HepG2 (cell line): ENCODE measurements around the gene RBBP8NL. TPM values are rescaled to one million over a fixed set of nuclear protein-coding genes. Genes with fewer than 3 reads are reported as not detected.
A peak's percentile ranks its signal among the peaks of the same experiment; 100 is the strongest.

ENCODE experiments used
- AKNA ChIP-seq: sonication (generic); formaldehyde crosslinking; IDR thresholded peaks from 2 replicates; pipeline ENCODE4 v1.4.0; 2020; ENCODE audit warnings: missing genetic modification reagents, borderline replicate concordance
- ASH2L ChIP-seq: fragments of 300-600, 200-600 bp; sonication (generic); IDR thresholded peaks from 2 replicates; pipeline ENCODE4 v1.7.0; 2017; ENCODE audit warnings: low read depth, mild to moderate bottlenecking, moderate library complexity, mixed read lengths, low read length; ENCODE audit not compliant: insufficient read length
- ELF3 ChIP-seq: IDR thresholded peaks from 2 replicates; pipeline ENCODE4 v1.6.1; 2016; ENCODE audit warnings: missing genetic modification reagents, missing compliant biosample characterization
- HNRNPUL1 ChIP-seq: fragments of 200-400 bp; formaldehyde crosslinking; IDR thresholded peaks from 2 replicates; pipeline ENCODE4 v1.6.1; 2017; ENCODE audit warnings: low read depth, mild to moderate bottlenecking, low read length, moderate library complexity
- HOXA3 ChIP-seq: sonication (generic); formaldehyde crosslinking; IDR thresholded peaks from 2 replicates; pipeline ENCODE4 v1.5.0; 2020; ENCODE audit warnings: missing genetic modification reagents
- HOXA7 ChIP-seq: sonication (generic); formaldehyde crosslinking; IDR thresholded peaks from 2 replicates; pipeline ENCODE4 v1.8.1; 2022; ENCODE audit warnings: mild to moderate bottlenecking, missing genetic modification reagents, moderate library complexity
- MIER2 ChIP-seq: IDR thresholded peaks from 2 replicates; pipeline ENCODE4 v1.6.1; 2016; ENCODE audit warnings: missing biosample characterization, missing genetic modification reagents
- NFAT5 ChIP-seq: sonication (generic); formaldehyde crosslinking; IDR thresholded peaks from 2 replicates; pipeline ENCODE4 v1.4.0; 2020; ENCODE audit warnings: missing genetic modification reagents
- ONECUT2 ChIP-seq: sonication (generic); formaldehyde crosslinking; IDR thresholded peaks from 2 replicates; pipeline ENCODE4 v1.4.0; 2020; ENCODE audit warnings: missing genetic modification reagents
- PPARG ChIP-seq: conservative IDR thresholded peaks from 2 replicates; pipeline ENCODE4 v1.6.1; 2016; ENCODE audit warnings: missing biosample characterization, missing genetic modification reagents
- TBX3 ChIP-seq: fragments of 450-650 bp; IDR thresholded peaks from 2 replicates; pipeline ENCODE4 v1.6.1; 2017; ENCODE audit warnings: antibody characterized with exemption, mild to moderate bottlenecking, inconsistent platforms, borderline replicate concordance
- TRIM24 ChIP-seq: sonication (generic); formaldehyde crosslinking; IDR thresholded peaks from 2 replicates; pipeline ENCODE4 v1.8.0; 2022; ENCODE audit warnings: mild to moderate bottlenecking, missing genetic modification reagents
- ZBTB39 ChIP-seq: sonication (generic); formaldehyde crosslinking; IDR thresholded peaks from 2 replicates; pipeline ENCODE4 v1.5.0; 2020; ENCODE audit warnings: missing genetic modification reagents
- ZKSCAN5 ChIP-seq: sonication (generic); formaldehyde crosslinking; IDR thresholded peaks from 2 replicates; pipeline ENCODE4 v1.5.1; 2020; ENCODE audit warnings: mild to moderate bottlenecking, missing genetic modification reagents
- ZNF232 ChIP-seq: sonication (generic); formaldehyde crosslinking; IDR thresholded peaks from 2 replicates; pipeline ENCODE4 v1.4.0; 2020; ENCODE audit warnings: missing genetic modification reagents, borderline replicate concordance
- ZNF431 ChIP-seq: sonication (generic); formaldehyde crosslinking; IDR thresholded peaks from 2 replicates; pipeline ENCODE4 v1.9.0; 2022; ENCODE audit warnings: missing genetic modification reagents, low read depth, mild to moderate bottlenecking, borderline replicate concordance
- ZNF660 ChIP-seq: sonication (generic); formaldehyde crosslinking; IDR thresholded peaks from 2 replicates; pipeline ENCODE4 v1.5.1; 2020; ENCODE audit warnings: mild to moderate bottlenecking, low read depth, missing genetic modification reagents, borderline replicate concordance
- ZNF672 ChIP-seq: sonication (generic); formaldehyde crosslinking; IDR thresholded peaks from 2 replicates; pipeline ENCODE4 v1.8.1; 2022; ENCODE audit warnings: missing genetic modification reagents
- ZNF766 ChIP-seq: sonication (generic); formaldehyde crosslinking; IDR thresholded peaks from 2 replicates; pipeline ENCODE4 v1.5.0; 2020; ENCODE audit warnings: missing genetic modification reagents, borderline replicate concordance
- polyA plus RNA-seq, 8 experiments: library from polyadenylated mRNA; depleted of rRNA in 3 of 8; stranded (reverse) in 7 of 8; unstranded in 1 of 8; fragments of >200 nt; fragmentation: Illumina TruSeq in 4 of 8; extraction: Trizol in 4 of 8; gene quantifications; 2 replicates each; pipeline versions ENCODE4 v1.2.1 to v1.2.3, GENCODE V29; 2011 to 2016; ENCODE audit warnings: low read depth in 4 of 8, missing spikeins in 1 of 8, mixed read lengths in 1 of 8; ENCODE audit not compliant: insufficient read depth in 1 of 8
- total RNA-seq, 5 experiments: library from RNA; depleted of rRNA; stranded (reverse); fragments of >200 nt; fragmentation: Illumina TruSeq; extraction: Trizol; gene quantifications; 2 replicates each; pipeline ENCODE4 v1.2.3, GENCODE V29; 2016; ENCODE audit warnings: low read depth in 1 of 5

RBBP8NL gene
- total and polyA plus RNA-seq, 2 of the 13 experiments (the other 11 are each of a cell fraction or from before 2014, with no cell fraction given) = 0.69 to 0.86 TPM

- no peak for TF ChIP-seq HOXA3 (CRISPR knock-in tag)
- TF ChIP-seq ELF3 (CRISPR knock-in tag) = 0 out of 2 replicates have a peak, but pooled peaks have one; percentile 16
- no peak for TF ChIP-seq HNRNPUL1
- TF ChIP-seq TBX3 = no peak
- no peak for TF ChIP-seq ZNF672 (CRISPR knock-in tag)
- no peak for TF ChIP-seq ASH2L
- TF ChIP-seq ZNF660 (CRISPR knock-in tag) = no peak
- peak; percentile 46; the same call in 1 of the 2 replicates for TF ChIP-seq PPARG
- TF ChIP-seq HOXA7 (CRISPR knock-in tag) = no peak
- TF ChIP-seq TRIM24 = no peak
- no peak for TF ChIP-seq ZNF232 (CRISPR knock-in tag)
- TF ChIP-seq ONECUT2 (CRISPR knock-in tag) = no peak
- no peak for TF ChIP-seq ZBTB39
- no peak for TF ChIP-seq ZNF431
- no peak for TF ChIP-seq AKNA (CRISPR knock-in tag)
- 0 out of 2 replicates have a peak, but pooled peaks have one; percentile 19 for TF ChIP-seq MIER2
- TF ChIP-seq ZKSCAN5 (CRISPR knock-in tag) = no peak
- no peak for TF ChIP-seq NFAT5
- no peak for TF ChIP-seq ZNF766 (CRISPR knock-in tag)
Observed at GRCh38 chr20:62406635-62407176, 20.6 kb downstream of the RBBP8NL start (continued).
